Skin of body (tissue), 2 donors: ENCODE measurements around the gene ATP10D. TPM values are rescaled to one million over a fixed set of nuclear protein-coding genes. Genes with fewer than 3 reads are reported as not detected.
"Not testable (repeated sequence)": the region's sequence is repeated elsewhere in the genome, so short reads cannot be mapped to it uniquely, and the experiment has no call there.

Source experiments
- DNase-seq: peaks from one replicate; lab custom pipeline; 2025; lab: John Stamatoyannopoulos, UW
- total RNA-seq: library from RNA; depleted of rRNA; stranded (reverse); fragments of >200 nt; gene quantifications from one replicate; pipeline ENCODE4 v1.2.3, GENCODE V29; 2014

Gene ATP10D
- total RNA-seq, 1 donor from 2014 or later = 32.4 TPM

- DNase-seq = no peak
Measured at GRCh38 chr4:47534772-47535171, 49.7 kb downstream of the ATP10D start.

GRCh38 chr4:47535567-47536147 lies 50.6 kb downstream of the ATP10D start:
- DNase-seq = no peak

DNA sequence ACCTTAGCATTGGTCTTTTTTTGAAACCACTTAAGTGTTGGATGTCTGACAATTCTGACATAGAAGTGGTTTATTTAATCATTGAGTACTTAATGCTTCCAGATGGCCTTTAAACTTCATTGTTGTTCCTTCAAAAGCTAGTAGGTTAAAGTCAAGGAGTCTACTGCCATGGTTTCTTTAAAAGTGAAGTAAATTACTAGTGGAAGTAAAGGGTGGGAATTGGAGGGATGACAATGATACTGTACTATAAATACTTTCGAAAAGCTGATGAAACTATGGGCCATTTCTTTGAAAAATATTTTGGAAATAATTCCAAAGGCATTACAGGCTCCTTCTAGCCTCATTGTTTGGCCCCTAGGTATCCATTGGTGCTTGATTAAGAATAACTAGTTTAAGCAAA lies 51.9 kb downstream of the ATP10D start:
- DNase-seq = no peak

DNA sequence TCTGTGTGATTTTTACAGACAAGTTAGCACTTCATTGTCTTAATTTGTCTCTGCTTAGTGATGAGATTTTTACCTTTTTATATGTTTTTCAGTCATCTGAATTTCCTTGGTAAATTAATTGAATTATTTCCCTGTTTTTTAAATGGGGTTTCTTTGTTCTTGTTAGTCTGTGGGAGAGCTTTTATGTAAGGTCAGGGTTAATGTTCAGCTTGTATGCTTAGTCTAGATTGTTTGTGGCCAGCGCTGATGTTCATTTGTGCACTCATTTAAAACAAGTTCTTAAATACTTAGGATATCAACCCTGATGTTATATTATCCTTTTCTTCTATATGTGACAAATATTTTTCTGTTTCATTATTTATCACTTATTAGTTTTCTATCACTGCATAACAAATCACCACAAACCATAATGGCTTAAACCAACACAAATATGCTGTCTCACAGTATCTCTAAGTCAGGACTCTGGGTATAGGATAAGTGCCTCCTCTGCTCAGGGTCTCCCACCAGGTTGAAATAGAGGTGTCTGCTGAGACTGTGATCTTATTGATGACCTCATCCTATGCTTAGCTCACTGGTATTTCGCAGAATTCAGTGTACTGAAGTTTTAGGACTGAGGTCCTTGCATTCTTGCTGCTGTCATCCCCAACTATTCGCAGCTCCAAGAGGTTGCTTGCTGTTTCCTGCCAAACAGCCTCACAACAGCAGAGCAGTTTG lies 53.2 kb downstream of the ATP10D start:
- DNase-seq = no peak

- DNase-seq = no peak
Measured at GRCh38 chr4:47538825-47539154, 53.7 kb downstream of the ATP10D start.

- DNase-seq = not testable (repeated sequence)
Measured at GRCh38 chr4:47542640-47543039, 57.6 kb downstream of the ATP10D start.

GRCh38 chr4:47543331-47543730 lies 58.3 kb downstream of the ATP10D start:
- DNase-seq = no peak

DNA sequence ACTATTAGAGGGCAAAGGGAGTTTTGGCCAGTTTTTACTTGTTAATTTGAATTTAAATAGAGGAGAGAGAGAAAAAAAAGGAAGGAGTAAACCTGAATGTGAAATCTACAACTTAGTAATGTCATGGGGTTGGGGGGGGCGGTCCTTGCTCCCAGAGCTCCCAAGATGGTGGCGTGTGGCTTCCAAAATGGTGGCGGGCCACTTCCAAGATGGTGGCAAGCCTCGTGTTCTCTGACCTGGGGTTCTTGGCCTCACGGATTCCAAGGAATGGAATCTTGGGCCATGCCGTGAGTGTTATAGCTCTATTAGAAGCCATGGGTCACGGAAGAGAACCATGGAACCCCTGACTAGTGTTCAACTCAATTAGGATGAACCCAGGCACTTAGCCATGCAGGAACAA lies 65.3 kb downstream of the ATP10D start:
- not testable (repeated sequence) for DNase-seq

GRCh38 chr4:47550899-47551548 lies 65.9 kb downstream of the ATP10D start:
- DNase-seq = no peak

GRCh38 chr4:47551682-47552081 lies 66.6 kb downstream of the ATP10D start:
- no peak for DNase-seq

DNA sequence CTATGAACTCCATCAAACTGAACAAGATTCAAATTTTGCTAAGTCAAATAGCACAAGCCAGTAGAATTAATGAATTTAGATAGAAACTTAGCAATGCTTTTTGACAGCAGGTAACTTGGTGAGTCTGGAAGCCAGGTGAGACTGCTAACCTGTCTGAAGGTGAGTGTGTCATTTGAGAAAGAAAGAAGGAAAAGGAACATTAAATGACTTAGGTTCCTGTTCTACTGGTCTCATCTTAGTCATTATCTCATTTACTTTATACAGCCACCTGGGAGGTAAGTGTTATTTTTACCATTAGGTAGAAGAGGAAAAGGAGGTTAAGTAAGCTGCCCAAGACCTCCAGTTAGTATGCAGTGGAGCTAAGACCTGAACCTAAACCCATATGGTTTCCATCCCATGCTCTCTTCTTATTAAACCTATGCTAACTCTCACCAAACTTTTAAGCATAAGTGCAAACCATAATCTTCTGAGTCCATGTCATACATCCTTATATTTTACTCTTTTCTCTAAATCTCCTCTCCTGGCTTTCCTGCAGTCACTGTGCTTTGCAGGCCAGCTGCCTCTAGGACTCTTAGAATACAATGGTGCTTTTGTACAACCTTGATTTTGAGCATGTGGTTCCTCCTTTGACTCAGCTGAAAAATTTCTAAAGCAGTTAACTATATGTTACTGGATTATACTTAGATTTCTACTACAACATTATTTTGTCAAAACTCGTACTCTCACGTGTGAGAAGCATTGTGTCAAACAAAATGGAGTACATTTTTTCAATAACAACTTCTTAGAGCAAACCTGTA lies 68.5 kb downstream of the ATP10D start:
- DNase-seq = no peak

DNA sequence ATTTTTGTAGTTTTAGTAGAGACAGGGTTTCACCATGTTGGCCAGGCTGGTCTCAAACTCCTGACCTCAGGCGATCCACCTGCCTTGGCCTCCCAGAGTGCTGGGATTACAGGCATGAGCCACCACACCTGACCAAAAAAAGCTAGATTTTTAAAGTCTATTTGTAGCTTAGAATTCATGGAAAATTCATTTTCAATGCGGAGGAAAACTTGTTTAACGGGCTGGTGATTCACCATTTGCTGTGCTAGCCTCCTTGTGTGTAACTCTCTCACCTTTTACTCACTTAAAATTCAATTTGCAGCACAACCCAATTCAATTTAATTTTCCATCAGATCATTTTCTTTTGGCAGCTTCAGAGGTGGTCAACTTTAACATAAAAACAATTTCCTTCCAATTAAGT lies 70.8 kb downstream of the ATP10D start:
- DNase-seq = not testable (repeated sequence)

DNA sequence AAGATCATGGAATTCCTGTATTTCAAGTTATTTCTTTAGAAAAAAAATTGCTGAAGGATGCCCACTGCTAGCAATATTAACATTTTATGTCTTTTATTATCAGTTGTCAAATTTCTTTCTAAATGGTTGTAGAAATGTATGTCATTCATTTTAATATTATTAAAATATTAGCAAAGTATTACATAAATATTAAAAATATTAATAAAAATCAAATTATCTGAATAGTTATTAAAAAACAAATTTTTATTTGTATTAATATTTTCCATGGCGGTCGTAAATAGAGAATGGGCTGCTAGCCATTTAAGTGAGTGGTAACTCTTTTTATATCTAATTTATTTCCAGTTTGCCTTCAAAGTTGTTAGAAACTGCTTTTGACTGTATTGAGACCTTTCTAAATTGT lies 72.2 kb downstream of the ATP10D start:
- DNase-seq = no peak

DNA sequence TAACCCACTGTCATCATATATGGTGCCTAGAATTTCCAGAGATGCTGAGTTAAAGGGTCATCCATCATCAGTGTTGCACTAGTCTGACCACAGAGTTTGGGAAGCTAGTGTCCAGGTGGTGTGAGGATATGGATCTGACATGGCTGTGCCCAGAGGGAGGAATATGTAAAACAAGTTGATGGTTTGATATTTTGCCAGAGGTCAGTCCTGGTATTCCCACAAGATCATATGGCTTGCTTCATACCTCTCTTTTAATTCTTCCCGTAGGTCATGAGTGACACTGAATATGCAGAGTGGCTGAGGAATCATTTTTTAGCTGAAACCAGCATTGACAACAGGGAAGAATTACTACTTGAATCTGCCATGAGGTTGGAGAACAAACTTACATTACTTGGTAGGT lies 75.6 kb downstream of the ATP10D start:
- DNase-seq = no peak

- no peak for DNase-seq
Measured at GRCh38 chr4:47561331-47561730, 76.3 kb downstream of the ATP10D start.

GRCh38 chr4:47562297-47562696 lies 77.2 kb downstream of the ATP10D start:
- DNase-seq = no peak

GRCh38 chr4:47566566-47566965 lies 81.5 kb downstream of the ATP10D start:
- no peak for DNase-seq

DNA sequence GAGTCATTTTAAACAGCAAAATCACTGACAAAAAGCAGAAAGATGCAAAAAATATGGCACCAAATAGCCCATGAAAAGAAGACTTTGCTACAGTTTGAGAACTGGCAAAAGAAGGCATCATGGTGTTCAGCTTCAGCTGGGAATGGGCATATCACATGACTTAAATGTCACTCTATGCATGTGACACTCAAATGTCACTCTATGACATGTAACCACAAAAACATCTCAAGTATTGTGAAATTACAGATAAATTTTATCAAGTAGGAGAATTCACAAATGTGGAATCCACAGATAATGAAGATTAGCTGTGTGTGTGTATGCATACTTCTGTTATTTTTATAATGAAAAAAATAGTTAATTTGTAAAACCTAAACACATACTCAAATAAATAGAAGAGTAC lies 81.9 kb downstream of the ATP10D start:
- DNase-seq = no peak

- DNase-seq = no peak
Measured at GRCh38 chr4:47567511-47567910, 82.4 kb downstream of the ATP10D start.

- no peak for DNase-seq
Measured at GRCh38 chr4:47570816-47571215, 85.7 kb downstream of the ATP10D start.

DNA sequence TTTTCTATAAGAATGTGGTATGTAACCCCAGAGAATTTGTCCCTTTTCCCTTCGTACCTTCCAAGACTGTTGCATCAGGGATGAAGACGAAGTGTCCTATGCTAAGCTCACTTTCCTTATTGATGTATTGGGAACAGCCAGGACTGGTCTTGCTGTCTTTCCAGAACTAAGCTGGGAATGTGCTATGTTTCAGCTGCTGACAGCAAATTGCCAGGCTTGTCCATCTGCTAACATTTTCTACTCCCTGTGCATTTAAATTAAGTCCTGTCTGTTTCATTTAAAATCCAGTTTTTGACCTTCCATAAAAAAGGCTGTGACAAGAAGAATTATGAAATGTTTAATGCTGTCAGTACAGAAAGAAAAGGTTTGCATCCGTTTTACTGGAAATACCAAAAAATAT lies 87.9 kb downstream of the ATP10D start:
- DNase-seq = no peak
